SH-SY5Y (cell line): Measurements from ENCODE around the gene SLC27A1.

Experiments
- GATA2 ChIP-seq: IDR thresholded peaks from 2 replicates; pipeline ENCODE4 v1.6.1; 2011; ENCODE audit warnings: mild to moderate bottlenecking, low read depth, low read length
- GATA3 ChIP-seq: IDR thresholded peaks from 2 replicates; pipeline ENCODE4 v1.6.1; 2011; ENCODE audit warnings: low read depth, mild to moderate bottlenecking, low read length, moderate library complexity

- TF ChIP-seq GATA2, result no peak
- TF ChIP-seq GATA3, result no peak
Measured at GRCh38 chr19:17527326-17527725, 57.0 kb downstream of the SLC27A1 start.
